HepG2 (cell line): Measurements from ENCODE around the gene PAK1. TPM values are rescaled to one million over a fixed set of nuclear protein-coding genes. Genes with fewer than 3 reads are reported as not detected.

Experiments used
- ATF7-NPFF ChIP-seq: sonication (generic); formaldehyde crosslinking; IDR thresholded peaks from 2 replicates; pipeline ENCODE4 v1.8.1; 2023; ENCODE audit warnings: mild to moderate bottlenecking, low read depth, missing genetic modification reagents, moderate library complexity
- CAMTA2 ChIP-seq: sonication (generic); formaldehyde crosslinking; IDR thresholded peaks from 2 replicates; pipeline ENCODE4 v1.4.0; 2020; ENCODE audit warnings: mild to moderate bottlenecking, missing genetic modification reagents, borderline replicate concordance
- ELF1 ChIP-seq: sonication (generic); formaldehyde crosslinking; IDR thresholded peaks from 2 replicates; pipeline ENCODE4 v1.4.0; 2020; ENCODE audit warnings: missing genetic modification reagents
- HNF4G ChIP-seq, 2 experiments: sonication (generic) in 1 of 2; formaldehyde crosslinking in 1 of 2; IDR thresholded peaks; 2 replicates each; pipeline versions ENCODE4 v1.4.0 to v1.6.1; 2011 to 2020; ENCODE audit warnings: borderline replicate concordance in 2 of 2, low read depth in 2 of 2, mild to moderate bottlenecking in 2 of 2, low read length in 1 of 2, missing genetic modification reagents in 1 of 2, moderate library complexity in 1 of 2
- HNRNPLL ChIP-seq: fragments of 200-400 bp; formaldehyde crosslinking; IDR thresholded peaks from 2 replicates; pipeline ENCODE4 v1.6.1; 2017; ENCODE audit warnings: mild to moderate bottlenecking, low read depth, low read length; ENCODE audit not compliant: poor library complexity, severe bottlenecking
- MEF2D ChIP-seq: sonication (generic); formaldehyde crosslinking; IDR thresholded peaks from 2 replicates; pipeline ENCODE4 v1.5.1; 2020; ENCODE audit warnings: mild to moderate bottlenecking, missing genetic modification reagents
- MLLT10 ChIP-seq: sonication (generic); formaldehyde crosslinking; IDR thresholded peaks from 2 replicates; pipeline ENCODE4 v1.4.0; 2020; ENCODE audit warnings: missing genetic modification reagents
- PCBP1 ChIP-seq: fragments of 200-400 bp; formaldehyde crosslinking; IDR thresholded peaks from 2 replicates; pipeline ENCODE4 v1.6.1; 2017; ENCODE audit warnings: mild to moderate bottlenecking, low read depth, low read length, borderline replicate concordance
- RFX1 ChIP-seq: fragments of 450-650 bp; IDR thresholded peaks from 2 replicates; pipeline ENCODE4 v1.6.1; 2017
- SOX6 ChIP-seq, 2 experiments: fragments of 450-650 bp in 1 of 2; sonication (generic) in 1 of 2; formaldehyde crosslinking in 1 of 2; IDR thresholded peaks; 2 replicates each; pipeline versions ENCODE4 v1.4.0 to v1.6.1; 2017 to 2020; ENCODE audit warnings: antibody characterized with exemption in 1 of 2, mild to moderate bottlenecking in 1 of 2, missing genetic modification reagents in 1 of 2
- ZNF12 ChIP-seq: sonication (generic); formaldehyde crosslinking; IDR thresholded peaks from 2 replicates; pipeline ENCODE4 v1.5.0; 2020; ENCODE audit warnings: missing genetic modification reagents
- ZNF234 ChIP-seq: sonication (generic); formaldehyde crosslinking; conservative IDR thresholded peaks from 2 replicates; pipeline ENCODE4 v1.5.1; 2020; ENCODE audit warnings: mild to moderate bottlenecking, missing genetic modification reagents
- ZNF317 ChIP-seq: sonication (generic); formaldehyde crosslinking; IDR thresholded peaks from 2 replicates; pipeline ENCODE4 v1.5.0; 2020; ENCODE audit warnings: mild to moderate bottlenecking, missing genetic modification reagents
- ZNF773 ChIP-seq: sonication (generic); formaldehyde crosslinking; IDR thresholded peaks from 2 replicates; pipeline ENCODE4 v1.4.0; 2020; ENCODE audit warnings: missing genetic modification reagents, borderline replicate concordance
- polyA plus RNA-seq, 8 experiments: library from polyadenylated mRNA; depleted of rRNA in 3 of 8; stranded (reverse) in 7 of 8; unstranded in 1 of 8; fragments of >200 nt; fragmentation: Illumina TruSeq in 4 of 8; extraction: Trizol in 4 of 8; gene quantifications; 2 replicates each; pipeline versions ENCODE4 v1.2.1 to v1.2.3, GENCODE V29; 2011 to 2016; ENCODE audit warnings: low read depth in 4 of 8, missing spikeins in 1 of 8, mixed read lengths in 1 of 8; ENCODE audit not compliant: insufficient read depth in 1 of 8
- total RNA-seq, 5 experiments: library from RNA; depleted of rRNA; stranded (reverse); fragments of >200 nt; fragmentation: Illumina TruSeq; extraction: Trizol; gene quantifications; 2 replicates each; pipeline ENCODE4 v1.2.3, GENCODE V29; 2016; ENCODE audit warnings: low read depth in 1 of 5
- TF ChIP-seq, protein P1 (sequence below): sonication (generic); formaldehyde crosslinking; IDR thresholded peaks from 2 replicates; pipeline ENCODE4 v1.5.0; 2020; ENCODE audit warnings: mild to moderate bottlenecking, missing genetic modification reagents, borderline replicate concordance
- TF ChIP-seq, protein P2 (sequence below): sonication (generic); formaldehyde crosslinking; conservative IDR thresholded peaks from 2 replicates; pipeline ENCODE4 v1.8.0; 2022; ENCODE audit warnings: low read depth, missing genetic modification reagents
- TF ChIP-seq, protein P3 (sequence below): sonication (generic); formaldehyde crosslinking; IDR thresholded peaks from 2 replicates; pipeline ENCODE4 v1.5.0; 2020; ENCODE audit warnings: mild to moderate bottlenecking, missing genetic modification reagents
- TF ChIP-seq, protein P4 (sequence below): sonication (generic); formaldehyde crosslinking; IDR thresholded peaks from 2 replicates; pipeline ENCODE4 v1.5.0; 2020; ENCODE audit warnings: missing genetic modification reagents

PAK1 gene
- total and polyA plus RNA-seq, 2 of the 13 experiments (the other 11 are each of a cell fraction or from before 2014, with no cell fraction given), result 1.5 to 4.3 TPM

DNA sequence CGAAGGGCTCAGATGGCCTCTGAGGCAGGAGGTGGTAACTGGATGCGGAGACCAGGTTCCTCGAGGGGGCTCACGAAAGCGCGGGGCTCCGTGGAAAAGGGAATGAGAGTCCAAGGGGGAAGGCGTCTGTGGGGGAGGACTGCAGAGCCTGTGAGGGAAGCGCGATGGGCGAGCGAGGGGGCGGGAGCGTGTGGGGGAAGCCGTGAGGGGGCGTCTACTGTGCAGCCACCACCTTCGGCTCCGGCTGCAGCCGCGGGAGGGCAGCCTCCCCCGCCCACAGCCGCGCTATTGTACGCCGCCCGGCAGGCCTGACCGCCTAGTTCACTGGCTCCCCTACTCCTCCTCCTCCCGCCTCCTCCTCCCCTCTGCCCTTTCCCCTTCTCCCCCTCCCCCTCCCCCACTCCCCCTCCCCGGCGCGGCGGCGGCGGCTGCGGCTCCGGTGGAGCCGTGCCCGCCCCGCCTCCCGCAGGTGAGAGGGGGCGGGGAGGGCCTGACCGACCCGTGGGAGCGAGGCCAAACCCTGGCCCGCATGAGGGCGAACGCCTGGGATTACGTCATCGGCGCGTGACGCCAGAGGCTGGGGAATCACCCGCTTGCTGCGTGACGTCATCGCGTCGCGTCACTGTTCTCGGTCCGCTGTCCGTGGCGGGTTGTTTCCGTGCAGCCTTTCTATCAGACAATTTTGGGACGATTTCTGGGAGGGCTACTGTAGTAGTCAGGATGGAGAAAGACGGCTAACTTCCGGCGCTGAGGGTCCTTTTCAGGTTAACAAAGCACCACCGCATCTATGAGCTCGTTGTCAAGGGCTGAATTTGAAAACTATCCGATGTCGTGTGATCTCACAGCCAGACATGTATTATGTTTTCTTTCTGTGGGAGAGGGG, at the start of gene PAK1 (continued):
- TF ChIP-seq, protein P1, sequence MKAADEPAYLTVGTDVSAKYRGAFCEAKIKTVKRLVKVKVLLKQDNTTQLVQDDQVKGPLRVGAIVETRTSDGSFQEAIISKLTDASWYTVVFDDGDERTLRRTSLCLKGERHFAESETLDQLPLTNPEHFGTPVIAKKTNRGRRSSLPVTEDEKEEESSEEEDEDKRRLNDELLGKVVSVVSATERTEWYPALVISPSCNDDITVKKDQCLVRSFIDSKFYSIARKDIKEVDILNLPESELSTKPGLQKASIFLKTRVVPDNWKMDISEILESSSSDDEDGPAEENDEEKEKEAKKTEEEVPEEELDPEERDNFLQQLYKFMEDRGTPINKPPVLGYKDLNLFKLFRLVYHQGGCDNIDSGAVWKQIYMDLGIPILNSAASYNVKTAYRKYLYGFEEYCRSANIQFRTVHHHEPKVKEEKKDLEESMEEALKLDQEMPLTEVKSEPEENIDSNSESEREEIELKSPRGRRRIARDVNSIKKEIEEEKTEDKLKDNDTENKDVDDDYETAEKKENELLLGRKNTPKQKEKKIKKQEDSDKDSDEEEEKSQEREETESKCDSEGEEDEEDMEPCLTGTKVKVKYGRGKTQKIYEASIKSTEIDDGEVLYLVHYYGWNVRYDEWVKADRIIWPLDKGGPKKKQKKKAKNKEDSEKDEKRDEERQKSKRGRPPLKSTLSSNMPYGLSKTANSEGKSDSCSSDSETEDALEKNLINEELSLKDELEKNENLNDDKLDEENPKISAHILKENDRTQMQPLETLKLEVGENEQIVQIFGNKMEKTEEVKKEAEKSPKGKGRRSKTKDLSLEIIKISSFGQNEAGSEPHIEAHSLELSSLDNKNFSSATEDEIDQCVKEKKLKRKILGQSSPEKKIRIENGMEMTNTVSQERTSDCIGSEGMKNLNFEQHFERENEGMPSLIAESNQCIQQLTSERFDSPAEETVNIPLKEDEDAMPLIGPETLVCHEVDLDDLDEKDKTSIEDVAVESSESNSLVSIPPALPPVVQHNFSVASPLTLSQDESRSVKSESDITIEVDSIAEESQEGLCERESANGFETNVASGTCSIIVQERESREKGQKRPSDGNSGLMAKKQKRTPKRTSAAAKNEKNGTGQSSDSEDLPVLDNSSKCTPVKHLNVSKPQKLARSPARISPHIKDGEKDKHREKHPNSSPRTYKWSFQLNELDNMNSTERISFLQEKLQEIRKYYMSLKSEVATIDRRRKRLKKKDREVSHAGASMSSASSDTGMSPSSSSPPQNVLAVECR, result no peak; the same call in 1 of the 2 replicates
- no peak for TF ChIP-seq ZNF12
- TF ChIP-seq ELF1 (CRISPR knock-in tag), result no peak
- TF ChIP-seq PCBP1, result peak; percentile 93
- TF ChIP-seq HNRNPLL, result peak; percentile 51
- TF ChIP-seq SOX6 (IDR thresholded peaks at IDR 0.05), result no peak
- TF ChIP-seq SOX6 (CRISPR knock-in tag; IDR thresholded peaks at IDR 0.05), result no peak; the same call in 1 of the 2 replicates
- TF ChIP-seq, protein P2, sequence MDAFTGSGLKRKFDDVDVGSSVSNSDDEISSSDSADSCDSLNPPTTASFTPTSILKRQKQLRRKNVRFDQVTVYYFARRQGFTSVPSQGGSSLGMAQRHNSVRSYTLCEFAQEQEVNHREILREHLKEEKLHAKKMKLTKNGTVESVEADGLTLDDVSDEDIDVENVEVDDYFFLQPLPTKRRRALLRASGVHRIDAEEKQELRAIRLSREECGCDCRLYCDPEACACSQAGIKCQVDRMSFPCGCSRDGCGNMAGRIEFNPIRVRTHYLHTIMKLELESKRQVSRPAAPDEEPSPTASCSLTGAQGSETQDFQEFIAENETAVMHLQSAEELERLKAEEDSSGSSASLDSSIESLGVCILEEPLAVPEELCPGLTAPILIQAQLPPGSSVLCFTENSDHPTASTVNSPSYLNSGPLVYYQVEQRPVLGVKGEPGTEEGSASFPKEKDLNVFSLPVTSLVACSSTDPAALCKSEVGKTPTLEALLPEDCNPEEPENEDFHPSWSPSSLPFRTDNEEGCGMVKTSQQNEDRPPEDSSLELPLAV (CRISPR knock-in tag), result no peak
- no peak for TF ChIP-seq MLLT10
- TF ChIP-seq ZNF773 (CRISPR knock-in tag), result no peak
- no peak for TF ChIP-seq ZNF317
- 0 out of 2 replicates have a peak, but pooled peaks have one; percentile 17 for TF ChIP-seq ATF7-NPFF (CRISPR knock-in tag)
- no peak for TF ChIP-seq CAMTA2 (CRISPR knock-in tag)
- no peak for TF ChIP-seq MEF2D (CRISPR knock-in tag)
- TF ChIP-seq, protein P3, sequence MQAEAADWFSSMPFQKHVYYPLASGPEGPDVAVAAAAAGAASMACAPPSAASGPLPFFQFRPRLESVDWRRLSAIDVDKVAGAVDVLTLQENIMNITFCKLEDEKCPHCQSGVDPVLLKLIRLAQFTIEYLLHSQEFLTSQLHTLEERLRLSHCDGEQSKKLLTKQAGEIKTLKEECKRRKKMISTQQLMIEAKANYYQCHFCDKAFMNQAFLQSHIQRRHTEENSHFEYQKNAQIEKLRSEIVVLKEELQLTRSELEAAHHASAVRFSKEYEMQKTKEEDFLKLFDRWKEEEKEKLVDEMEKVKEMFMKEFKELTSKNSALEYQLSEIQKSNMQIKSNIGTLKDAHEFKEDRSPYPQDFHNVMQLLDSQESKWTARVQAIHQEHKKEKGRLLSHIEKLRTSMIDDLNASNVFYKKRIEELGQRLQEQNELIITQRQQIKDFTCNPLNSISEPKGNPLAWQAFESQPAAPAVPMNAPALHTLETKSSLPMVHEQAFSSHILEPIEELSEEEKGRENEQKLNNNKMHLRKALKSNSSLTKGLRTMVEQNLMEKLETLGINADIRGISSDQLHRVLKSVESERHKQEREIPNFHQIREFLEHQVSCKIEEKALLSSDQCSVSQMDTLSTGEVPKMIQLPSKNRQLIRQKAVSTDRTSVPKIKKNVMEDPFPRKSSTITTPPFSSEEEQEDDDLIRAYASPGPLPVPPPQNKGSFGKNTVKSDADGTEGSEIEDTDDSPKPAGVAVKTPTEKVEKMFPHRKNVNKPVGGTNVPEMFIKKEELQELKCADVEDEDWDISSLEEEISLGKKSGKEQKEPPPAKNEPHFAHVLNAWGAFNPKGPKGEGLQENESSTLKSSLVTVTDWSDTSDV, result no peak
- TF ChIP-seq HNF4G (IDR thresholded peaks at IDR 0.05; ENCODE audit: borderline replicate concordance, low read depth, low read length), result no peak
- TF ChIP-seq HNF4G (CRISPR knock-in tag; IDR thresholded peaks at IDR 0.05; ENCODE audit: borderline replicate concordance, low read depth), result no peak
- no peak for TF ChIP-seq RFX1
- TF ChIP-seq, protein P4, sequence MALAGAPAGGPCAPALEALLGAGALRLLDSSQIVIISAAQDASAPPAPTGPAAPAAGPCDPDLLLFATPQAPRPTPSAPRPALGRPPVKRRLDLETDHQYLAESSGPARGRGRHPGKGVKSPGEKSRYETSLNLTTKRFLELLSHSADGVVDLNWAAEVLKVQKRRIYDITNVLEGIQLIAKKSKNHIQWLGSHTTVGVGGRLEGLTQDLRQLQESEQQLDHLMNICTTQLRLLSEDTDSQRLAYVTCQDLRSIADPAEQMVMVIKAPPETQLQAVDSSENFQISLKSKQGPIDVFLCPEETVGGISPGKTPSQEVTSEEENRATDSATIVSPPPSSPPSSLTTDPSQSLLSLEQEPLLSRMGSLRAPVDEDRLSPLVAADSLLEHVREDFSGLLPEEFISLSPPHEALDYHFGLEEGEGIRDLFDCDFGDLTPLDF (CRISPR knock-in tag), result no peak
- no peak for TF ChIP-seq ZNF234
